KMS-11 (cell line): ENCODE measurements around the gene LPCAT3.

ENCODE experiments used
- H2AFZ ChIP-seq: fragments of 200-600 bp; sonication (generic); 2 replicates; pipeline ENCODE4 v1.6.1; 2016; ENCODE audit warnings: antibody characterized with exemption, mixed run types, low read depth
- H3K27ac ChIP-seq: fragments of 200-600 bp; sonication (generic); 2 replicates; pipeline ENCODE4 v1.6.1; 2016; ENCODE audit warnings: mild to moderate bottlenecking, mixed run types
- H3K27me3 ChIP-seq: fragments of 200-600 bp; sonication (generic); 2 replicates; pipeline ENCODE4 v1.6.1; 2017; ENCODE audit warnings: mild to moderate bottlenecking, low read depth, mixed run types, moderate library complexity; ENCODE audit not compliant: insufficient read depth
- H3K36me3 ChIP-seq: fragments of 200-600 bp; sonication (generic); 2 replicates; pipeline ENCODE4 v1.6.1; 2017; ENCODE audit warnings: mild to moderate bottlenecking, mixed run types; ENCODE audit not compliant: insufficient read depth
- H3K4me1 ChIP-seq: fragments of 200-600 bp; sonication (generic); 2 replicates; pipeline ENCODE4 v1.6.1; 2016; ENCODE audit warnings: mild to moderate bottlenecking, low read depth, mixed run types; ENCODE audit not compliant: poor library complexity, severe bottlenecking
- H3K4me2 ChIP-seq: fragments of 200-600 bp; sonication (generic); 2 replicates; pipeline ENCODE4 v1.7.0; 2016; ENCODE audit warnings: mild to moderate bottlenecking, mixed run types
- H3K4me3 ChIP-seq: fragments of 200-600 bp; sonication (generic); IDR thresholded peaks from 2 replicates; pipeline ENCODE4 v1.6.1; 2017; ENCODE audit warnings: low read depth, low read length, mixed read lengths; ENCODE audit not compliant: insufficient read depth
- H3K79me2 ChIP-seq: fragments of 200-600 bp; sonication (generic); 2 replicates; pipeline ENCODE4 v1.6.1; 2016; ENCODE audit warnings: low read depth, mixed run types; ENCODE audit not compliant: insufficient read depth
- H3K9ac ChIP-seq: fragments of 200-600 bp; sonication (generic); 2 replicates; pipeline ENCODE4 v1.6.1; 2016; ENCODE audit warnings: mild to moderate bottlenecking, mixed run types
- H4K20me1 ChIP-seq: fragments of 200-600 bp; sonication (generic); 2 replicates; pipeline ENCODE4 v1.6.1; 2016; ENCODE audit warnings: mild to moderate bottlenecking, mixed run types; ENCODE audit not compliant: insufficient read depth
- CTCF ChIP-seq: fragments of 200-600 bp; sonication (generic); conservative IDR thresholded peaks from 2 replicates; pipeline ENCODE4 v1.6.1; 2017; ENCODE audit warnings: low read depth, mild to moderate bottlenecking, antibody characterized with exemption, low read length, moderate library complexity, mixed read lengths

The LPCAT3 gene

GRCh38 chr12:6962285-6963015, 55.8 kb downstream of the LPCAT3 start:
- Histone ChIP-seq H3K27ac (peak overlapping the region; percentile 50; the same call in 1 of the 2 replicates), H3K4me1 (peaks cover 3% of the 10 kb centered on the region), H3K4me2 (peak overlapping the region; percentile 6; the same call in 1 of the 2 replicates), H3K4me3 (no peak overlapping the region), H3K9ac (peak overlapping the region; percentile 42; the same call in 1 of the 2 replicates), H3K36me3 (peaks cover 8% of the 10 kb centered on the region; the same call in 1 of the 2 replicates), H4K20me1 (no peaks in the 10 kb centered on the region), H3K79me2 (no peaks in the 10 kb centered on the region; the same call in 1 of the 2 replicates), H2AFZ (peak overlapping the region; percentile 14; the same call in 1 of the 2 replicates), H3K27me3 (no peaks in the 10 kb centered on the region)
- TF ChIP-seq CTCF = no peak

DNA sequence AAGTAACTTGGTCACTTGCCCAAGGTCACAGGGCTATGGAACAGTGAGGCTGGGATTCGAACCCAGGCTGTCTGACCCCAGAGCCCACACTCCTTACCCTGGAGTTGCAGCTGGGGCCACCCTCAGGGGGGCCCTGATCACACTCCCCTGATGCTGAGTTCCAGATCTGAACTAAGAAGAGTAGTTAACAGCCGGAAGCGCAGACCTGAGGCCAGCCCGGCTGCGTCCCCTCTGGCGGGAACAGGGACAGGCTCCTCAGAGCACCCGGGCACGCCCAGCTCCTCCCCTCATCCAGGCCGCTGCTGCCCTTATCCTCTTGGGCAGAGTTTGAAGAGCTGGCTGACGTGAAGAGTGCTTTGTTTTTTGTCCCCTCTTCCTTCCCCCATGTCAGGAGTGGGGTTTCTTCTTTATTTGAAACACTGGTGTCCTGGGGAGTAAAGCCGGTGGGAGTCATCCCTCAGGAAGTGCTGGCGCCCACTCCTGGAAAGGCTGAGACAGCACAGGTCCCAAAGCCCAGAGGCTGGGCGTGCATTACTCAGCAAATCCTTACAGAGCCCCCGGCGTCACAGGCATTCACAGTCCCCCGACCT, 56.5 kb downstream of the LPCAT3 start:
- H3K4me1 ChIP-seq = peaks cover 3% of the 10 kb centered on the region

GRCh38 chr12:6961278-6961694, 57.0 kb downstream of the LPCAT3 start:
- H3K36me3 ChIP-seq = no peaks in the 10 kb centered on the region; the same call in 1 of the 2 replicates
- no peak overlapping the region for H3K4me3 ChIP-seq
- H2AFZ ChIP-seq = peak overlapping the region; percentile 14; the same call in 1 of the 2 replicates
- H3K4me1 ChIP-seq = peaks cover 3% of the 10 kb centered on the region
- no peak overlapping the region for H3K4me2 ChIP-seq
- peak overlapping the region; percentile 42; the same call in 1 of the 2 replicates for H3K9ac ChIP-seq
- TF ChIP-seq CTCF = no peak
- H3K79me2 ChIP-seq = no peaks in the 10 kb centered on the region
- no peaks in the 10 kb centered on the region for H3K27me3 ChIP-seq
- H4K20me1 ChIP-seq = no peaks in the 10 kb centered on the region
- peak overlapping the region; percentile 50; the same call in 1 of the 2 replicates for H3K27ac ChIP-seq

More for the DNA sequence above, 56.5 kb downstream of the LPCAT3 start:
- H3K27ac ChIP-seq = peak overlapping the region; percentile 50; the same call in 1 of the 2 replicates
- no peaks in the 10 kb centered on the region for H3K27me3 ChIP-seq
- TF ChIP-seq CTCF = 0 out of 2 replicates have a peak, but pooled peaks have one; percentile 24
- no peaks in the 10 kb centered on the region for H3K79me2 ChIP-seq
- no peak overlapping the region for H3K4me3 ChIP-seq
- H2AFZ ChIP-seq = peak overlapping the region; percentile 14; the same call in 1 of the 2 replicates
- H3K9ac ChIP-seq = peak overlapping the region; percentile 42; the same call in 1 of the 2 replicates
- peaks cover 3% of the 10 kb centered on the region; the same call in 1 of the 2 replicates for H3K36me3 ChIP-seq
- peak overlapping the region; percentile 6; the same call in 1 of the 2 replicates for H3K4me2 ChIP-seq
- no peaks in the 10 kb centered on the region for H4K20me1 ChIP-seq

DNA sequence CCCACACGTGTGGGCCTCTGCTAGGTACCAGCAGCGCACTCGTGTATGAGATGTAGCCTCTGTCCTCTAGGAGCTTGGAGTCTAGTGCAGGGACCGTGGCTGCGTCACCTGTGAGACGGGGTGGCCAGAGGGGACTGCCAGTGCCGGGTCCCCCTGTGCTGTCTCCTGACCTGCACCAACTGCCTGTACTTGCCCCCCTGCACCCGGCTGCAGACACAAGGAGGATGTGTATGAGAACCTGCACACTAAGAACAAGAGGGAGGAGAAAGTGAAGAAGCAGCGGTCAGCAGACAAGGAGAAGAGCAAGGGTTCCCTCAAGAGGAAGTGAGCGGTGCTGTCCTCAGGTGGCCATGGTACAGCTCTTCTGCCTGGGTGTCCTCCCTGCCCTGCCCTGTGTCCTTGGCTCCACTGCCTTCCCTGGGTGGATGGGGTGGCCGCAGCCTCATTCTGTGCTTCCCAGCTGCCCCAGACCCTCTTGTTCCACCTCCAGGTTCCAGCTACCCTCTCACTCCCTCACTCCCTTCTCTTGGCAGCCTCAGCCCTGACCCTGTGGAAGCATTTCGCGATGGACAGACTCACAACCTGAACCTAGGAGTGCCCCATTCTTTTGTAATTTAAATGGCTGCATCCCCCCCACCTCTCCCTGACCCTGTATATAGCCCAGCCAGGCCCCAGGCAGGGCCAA, 57.5 kb downstream of the LPCAT3 start:
- Histone ChIP-seq H3K9ac (no peak overlapping the region; the same call in 1 of the 2 replicates), H3K27ac (no peak overlapping the region; the same call in 1 of the 2 replicates), H2AFZ (no peak overlapping the region), H3K4me1 (peaks cover 3% of the 10 kb centered on the region), H3K27me3 (no peaks in the 10 kb centered on the region), H3K79me2 (no peaks in the 10 kb centered on the region), H4K20me1 (no peaks in the 10 kb centered on the region), H3K4me3 (no peak overlapping the region), H3K36me3 (no peaks in the 10 kb centered on the region), H3K4me2 (no peak overlapping the region)
- TF ChIP-seq CTCF = no peak
